ENCODE data around the gene ZNFX1. TPM values are rescaled to one million over a fixed set of nuclear protein-coding genes. Genes with fewer than 3 reads are reported as not detected.

The ZNFX1 gene
- polyA plus RNA-seq, 2 of the 4 experiments (the other 2 are of a cell fraction), result 6.0 to 11.5 TPM

DNA sequence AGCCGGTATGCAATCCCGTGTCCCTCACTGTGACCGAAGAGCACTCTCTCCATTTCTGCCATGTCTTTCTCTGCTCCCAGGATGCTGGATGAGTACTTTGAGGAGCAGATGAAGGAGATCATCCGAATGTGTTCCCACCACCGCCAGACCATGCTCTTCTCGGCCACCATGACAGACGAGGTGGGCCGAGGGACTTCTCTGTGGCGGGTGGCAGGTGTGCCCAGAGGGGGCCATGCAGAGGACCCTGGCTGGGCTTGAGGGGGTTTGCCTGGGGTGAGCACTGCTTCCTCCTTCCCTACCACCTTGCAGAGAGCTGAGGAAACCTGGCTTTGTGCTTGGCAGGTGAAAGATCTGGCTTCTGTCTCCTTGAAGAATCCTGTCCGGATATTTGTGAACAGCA is 44.6 kb downstream of the ZNFX1 start:
- H3K4me3 ChIP-seq, result no peak overlapping the region
- POLR2A ChIA-PET, result no interaction called here
- no peak for TF ChIP-seq BHLHE40 (IDR thresholded peaks at IDR 0.05; ENCODE audit: low read depth, low read length)
- no peak for TF ChIP-seq KDM5A (IDR thresholded peaks at IDR 0.05)
- TF ChIP-seq FOSL2 (IDR thresholded peaks at IDR 0.05), result no peak
- no peak for TF ChIP-seq FOSL2 (CRISPR knock-in tag; IDR thresholded peaks at IDR 0.05)
- TF ChIP-seq, protein P1, sequence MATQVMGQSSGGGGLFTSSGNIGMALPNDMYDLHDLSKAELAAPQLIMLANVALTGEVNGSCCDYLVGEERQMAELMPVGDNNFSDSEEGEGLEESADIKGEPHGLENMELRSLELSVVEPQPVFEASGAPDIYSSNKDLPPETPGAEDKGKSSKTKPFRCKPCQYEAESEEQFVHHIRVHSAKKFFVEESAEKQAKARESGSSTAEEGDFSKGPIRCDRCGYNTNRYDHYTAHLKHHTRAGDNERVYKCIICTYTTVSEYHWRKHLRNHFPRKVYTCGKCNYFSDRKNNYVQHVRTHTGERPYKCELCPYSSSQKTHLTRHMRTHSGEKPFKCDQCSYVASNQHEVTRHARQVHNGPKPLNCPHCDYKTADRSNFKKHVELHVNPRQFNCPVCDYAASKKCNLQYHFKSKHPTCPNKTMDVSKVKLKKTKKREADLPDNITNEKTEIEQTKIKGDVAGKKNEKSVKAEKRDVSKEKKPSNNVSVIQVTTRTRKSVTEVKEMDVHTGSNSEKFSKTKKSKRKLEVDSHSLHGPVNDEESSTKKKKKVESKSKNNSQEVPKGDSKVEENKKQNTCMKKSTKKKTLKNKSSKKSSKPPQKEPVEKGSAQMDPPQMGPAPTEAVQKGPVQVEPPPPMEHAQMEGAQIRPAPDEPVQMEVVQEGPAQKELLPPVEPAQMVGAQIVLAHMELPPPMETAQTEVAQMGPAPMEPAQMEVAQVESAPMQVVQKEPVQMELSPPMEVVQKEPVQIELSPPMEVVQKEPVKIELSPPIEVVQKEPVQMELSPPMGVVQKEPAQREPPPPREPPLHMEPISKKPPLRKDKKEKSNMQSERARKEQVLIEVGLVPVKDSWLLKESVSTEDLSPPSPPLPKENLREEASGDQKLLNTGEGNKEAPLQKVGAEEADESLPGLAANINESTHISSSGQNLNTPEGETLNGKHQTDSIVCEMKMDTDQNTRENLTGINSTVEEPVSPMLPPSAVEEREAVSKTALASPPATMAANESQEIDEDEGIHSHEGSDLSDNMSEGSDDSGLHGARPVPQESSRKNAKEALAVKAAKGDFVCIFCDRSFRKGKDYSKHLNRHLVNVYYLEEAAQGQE (IDR thresholded peaks at IDR 0.05), result no peak
- TF ChIP-seq RAD21 (conservative IDR thresholded peaks at IDR 0.05 in 1 of 2, IDR thresholded peaks at IDR 0.05 in 1 of 2), result no peak
- no peak for TF ChIP-seq MAZ (IDR thresholded peaks at IDR 0.05; ENCODE audit: borderline replicate concordance, low read depth, low read length)
- no peak for TF ChIP-seq TP53 (CRISPR knock-in tag; IDR thresholded peaks at IDR 0.05)
- no peak for TF ChIP-seq NPAS2 (CRISPR knock-in tag; IDR thresholded peaks at IDR 0.05; ENCODE audit: borderline replicate concordance)
- TF ChIP-seq, protein P2, sequence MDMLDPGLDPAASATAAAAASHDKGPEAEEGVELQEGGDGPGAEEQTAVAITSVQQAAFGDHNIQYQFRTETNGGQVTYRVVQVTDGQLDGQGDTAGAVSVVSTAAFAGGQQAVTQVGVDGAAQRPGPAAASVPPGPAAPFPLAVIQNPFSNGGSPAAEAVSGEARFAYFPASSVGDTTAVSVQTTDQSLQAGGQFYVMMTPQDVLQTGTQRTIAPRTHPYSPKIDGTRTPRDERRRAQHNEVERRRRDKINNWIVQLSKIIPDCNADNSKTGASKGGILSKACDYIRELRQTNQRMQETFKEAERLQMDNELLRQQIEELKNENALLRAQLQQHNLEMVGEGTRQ (IDR thresholded peaks at IDR 0.05), result no peak
- TF ChIP-seq ZSCAN20 (CRISPR knock-in tag; IDR thresholded peaks at IDR 0.05), result no peak
- no peak for TF ChIP-seq POLR2A (IDR thresholded peaks at IDR 0.05; ENCODE audit: low read length)
- TF ChIP-seq, protein P3, sequence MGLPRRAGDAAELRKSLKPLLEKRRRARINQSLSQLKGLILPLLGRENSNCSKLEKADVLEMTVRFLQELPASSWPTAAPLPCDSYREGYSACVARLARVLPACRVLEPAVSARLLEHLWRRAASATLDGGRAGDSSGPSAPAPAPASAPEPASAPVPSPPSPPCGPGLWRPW (IDR thresholded peaks at IDR 0.05), result no peak
- no peak for TF ChIP-seq POLR2AphosphoS2 (conservative IDR thresholded peaks at IDR 0.05; ENCODE audit: low read length)
- no peak for TF ChIP-seq KDM1A (IDR thresholded peaks at IDR 0.05; ENCODE audit: low read depth)
- TF ChIP-seq, protein P4, sequence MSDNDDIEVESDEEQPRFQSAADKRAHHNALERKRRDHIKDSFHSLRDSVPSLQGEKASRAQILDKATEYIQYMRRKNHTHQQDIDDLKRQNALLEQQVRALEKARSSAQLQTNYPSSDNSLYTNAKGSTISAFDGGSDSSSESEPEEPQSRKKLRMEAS (IDR thresholded peaks at IDR 0.05), result no peak
- TF ChIP-seq, protein P5, sequence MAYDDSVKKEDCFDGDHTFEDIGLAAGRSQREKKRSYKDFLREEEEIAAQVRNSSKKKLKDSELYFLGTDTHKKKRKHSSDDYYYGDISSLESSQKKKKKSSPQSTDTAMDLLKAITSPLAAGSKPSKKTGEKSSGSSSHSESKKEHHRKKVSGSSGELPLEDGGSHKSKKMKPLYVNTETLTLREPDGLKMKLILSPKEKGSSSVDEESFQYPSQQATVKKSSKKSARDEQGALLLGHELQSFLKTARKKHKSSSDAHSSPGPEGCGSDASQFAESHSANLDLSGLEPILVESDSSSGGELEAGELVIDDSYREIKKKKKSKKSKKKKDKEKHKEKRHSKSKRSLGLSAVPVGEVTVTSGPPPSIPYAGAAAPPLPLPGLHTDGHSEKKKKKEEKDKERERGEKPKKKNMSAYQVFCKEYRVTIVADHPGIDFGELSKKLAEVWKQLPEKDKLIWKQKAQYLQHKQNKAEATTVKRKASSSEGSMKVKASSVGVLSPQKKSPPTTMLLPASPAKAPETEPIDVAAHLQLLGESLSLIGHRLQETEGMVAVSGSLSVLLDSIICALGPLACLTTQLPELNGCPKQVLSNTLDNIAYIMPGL (CRISPR knock-in tag; IDR thresholded peaks at IDR 0.05; ENCODE audit: borderline replicate concordance), result no peak
- no peak for TF ChIP-seq NFE2L2 (conservative IDR thresholded peaks at IDR 0.05; ENCODE audit: low read length)
- no peak for TF ChIP-seq ZFP36 (IDR thresholded peaks at IDR 0.05; ENCODE audit: borderline replicate concordance, partially characterized antibody)
- no peak for TF ChIP-seq MAFK (IDR thresholded peaks at IDR 0.05; ENCODE audit: partially characterized antibody)
- no peak overlapping the region for H3K4me2 ChIP-seq
- ATAC-seq, result no peak
- no peaks in the 10 kb centered on the region for H3K9me3 ChIP-seq
- H3K4me1 ChIP-seq, result no peaks in the 10 kb centered on the region
- CTCF ChIA-PET, result interaction anchor here (0.8 to 4.7 kb wide), 5 partner anchors 10 to 26 kb away, joined by 3 to 22 read pairs (median 8); no protein-coding TSS in a partner anchor
- 91% methylated on average over 9 of the region's 10 CpGs for WGBS (ENCODE audit: missing lambda C conversion rate)
- FAIRE-seq, result no peak
- DNase-seq (ENCODE audit: low read depth in 1 of 2, low spot score in 1 of 2), result no peak
- H3K27ac ChIP-seq, result no peak overlapping the region

DNA sequence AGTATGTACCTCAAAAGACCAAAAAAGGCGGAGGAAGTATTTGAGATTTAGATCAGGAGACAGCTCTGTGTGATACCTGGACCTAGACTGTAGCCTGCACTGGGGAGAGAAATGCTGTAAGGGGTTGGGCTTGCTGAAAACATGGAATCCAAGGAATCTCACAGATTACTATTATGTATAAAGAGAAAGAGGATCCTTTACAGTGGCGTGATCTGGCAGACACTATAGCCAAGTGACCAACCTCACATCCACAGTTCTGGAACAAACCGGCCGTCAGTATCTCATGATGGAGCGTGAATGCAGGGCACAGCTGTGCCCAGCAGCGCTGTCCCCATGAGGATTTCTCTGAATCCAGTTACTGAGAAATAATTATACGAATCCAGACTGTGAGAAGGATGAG is 46.4 kb downstream of the ZNFX1 start:
- Histone ChIP-seq H3K9me3 (no peaks in the 10 kb centered on the region), H3K4me1 (no peaks in the 10 kb centered on the region), H3K27ac (no peak overlapping the region), H3K4me3 (no peak overlapping the region), H3K4me2 (no peak overlapping the region)
- CTCF ChIA-PET, result interaction anchor here (0.7 to 4.7 kb wide), 4 partner anchors 15 to 99 kb away, joined by 3 to 22 read pairs (median 4); no protein-coding TSS in a partner anchor
- FAIRE-seq (no peak), DNase-seq (ENCODE audit: low read depth in 1 of 2, low spot score in 1 of 2) (no peak), ATAC-seq (no peak)
- 65% methylated on average over 7 of the region's 7 CpGs for WGBS (ENCODE audit: missing lambda C conversion rate)
- POLR2A ChIA-PET, result interaction anchor here (0.6 to 0.9 kb wide), 2 partner anchors 13 to 46 kb away, joined by 3 to 4 read pairs; partner anchors contain the start of genes DDX27 and ZNFX1
- TF ChIP-seq RCOR1 (IDR thresholded peaks at IDR 0.05; ENCODE audit: low read depth, low read length) (no peak), FOSB (CRISPR knock-in tag; IDR thresholded peaks at IDR 0.05) (no peak), ZSCAN20 (CRISPR knock-in tag; IDR thresholded peaks at IDR 0.05) (no peak), JUN (IDR thresholded peaks at IDR 0.05) (no peak), CEBPB (IDR thresholded peaks at IDR 0.05) (no peak), HEYL (CRISPR knock-in tag; IDR thresholded peaks at IDR 0.05) (no peak), TP53 (CRISPR knock-in tag; IDR thresholded peaks at IDR 0.05) (no peak), BHLHE40 (IDR thresholded peaks at IDR 0.05; ENCODE audit: low read depth, low read length) (no peak), HOXA7 (CRISPR knock-in tag; IDR thresholded peaks at IDR 0.05) (no peak), NFE2L2 (conservative IDR thresholded peaks at IDR 0.05; ENCODE audit: low read length) (no peak), EHMT2 (IDR thresholded peaks at IDR 0.05; ENCODE audit: low read depth) (no peak), EHF (CRISPR knock-in tag; IDR thresholded peaks at IDR 0.05) (no peak), FOSL2 (IDR thresholded peaks at IDR 0.05) (no peak), FOSL2 (CRISPR knock-in tag; IDR thresholded peaks at IDR 0.05) (no peak)
- TF ChIP-seq, protein P6, sequence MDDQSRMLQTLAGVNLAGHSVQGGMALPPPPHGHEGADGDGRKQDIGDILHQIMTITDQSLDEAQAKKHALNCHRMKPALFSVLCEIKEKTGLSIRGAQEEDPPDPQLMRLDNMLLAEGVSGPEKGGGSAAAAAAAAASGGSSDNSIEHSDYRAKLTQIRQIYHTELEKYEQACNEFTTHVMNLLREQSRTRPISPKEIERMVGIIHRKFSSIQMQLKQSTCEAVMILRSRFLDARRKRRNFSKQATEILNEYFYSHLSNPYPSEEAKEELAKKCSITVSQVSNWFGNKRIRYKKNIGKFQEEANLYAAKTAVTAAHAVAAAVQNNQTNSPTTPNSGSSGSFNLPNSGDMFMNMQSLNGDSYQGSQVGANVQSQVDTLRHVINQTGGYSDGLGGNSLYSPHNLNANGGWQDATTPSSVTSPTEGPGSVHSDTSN (IDR thresholded peaks at IDR 0.05), result no peak
- TF ChIP-seq, protein P7, sequence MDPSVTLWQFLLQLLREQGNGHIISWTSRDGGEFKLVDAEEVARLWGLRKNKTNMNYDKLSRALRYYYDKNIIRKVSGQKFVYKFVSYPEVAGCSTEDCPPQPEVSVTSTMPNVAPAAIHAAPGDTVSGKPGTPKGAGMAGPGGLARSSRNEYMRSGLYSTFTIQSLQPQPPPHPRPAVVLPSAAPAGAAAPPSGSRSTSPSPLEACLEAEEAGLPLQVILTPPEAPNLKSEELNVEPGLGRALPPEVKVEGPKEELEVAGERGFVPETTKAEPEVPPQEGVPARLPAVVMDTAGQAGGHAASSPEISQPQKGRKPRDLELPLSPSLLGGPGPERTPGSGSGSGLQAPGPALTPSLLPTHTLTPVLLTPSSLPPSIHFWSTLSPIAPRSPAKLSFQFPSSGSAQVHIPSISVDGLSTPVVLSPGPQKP (IDR thresholded peaks at IDR 0.05; ENCODE audit: low read depth, low read length), result no peak
